ENCODE data around the gene CDRT15.

- TF ChIP-seq, protein P1, sequence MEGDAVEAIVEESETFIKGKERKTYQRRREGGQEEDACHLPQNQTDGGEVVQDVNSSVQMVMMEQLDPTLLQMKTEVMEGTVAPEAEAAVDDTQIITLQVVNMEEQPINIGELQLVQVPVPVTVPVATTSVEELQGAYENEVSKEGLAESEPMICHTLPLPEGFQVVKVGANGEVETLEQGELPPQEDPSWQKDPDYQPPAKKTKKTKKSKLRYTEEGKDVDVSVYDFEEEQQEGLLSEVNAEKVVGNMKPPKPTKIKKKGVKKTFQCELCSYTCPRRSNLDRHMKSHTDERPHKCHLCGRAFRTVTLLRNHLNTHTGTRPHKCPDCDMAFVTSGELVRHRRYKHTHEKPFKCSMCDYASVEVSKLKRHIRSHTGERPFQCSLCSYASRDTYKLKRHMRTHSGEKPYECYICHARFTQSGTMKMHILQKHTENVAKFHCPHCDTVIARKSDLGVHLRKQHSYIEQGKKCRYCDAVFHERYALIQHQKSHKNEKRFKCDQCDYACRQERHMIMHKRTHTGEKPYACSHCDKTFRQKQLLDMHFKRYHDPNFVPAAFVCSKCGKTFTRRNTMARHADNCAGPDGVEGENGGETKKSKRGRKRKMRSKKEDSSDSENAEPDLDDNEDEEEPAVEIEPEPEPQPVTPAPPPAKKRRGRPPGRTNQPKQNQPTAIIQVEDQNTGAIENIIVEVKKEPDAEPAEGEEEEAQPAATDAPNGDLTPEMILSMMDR (conservative IDR thresholded peaks at IDR 0.05) = peak; percentile 17; the same call in 1 of the 2 replicates
- TF ChIP-seq ZFX (IDR thresholded peaks at IDR 0.05) = no peak
These were observed 31.6 kb upstream of the CDRT15 start for GRCh38 chr17:14268264-14268663.

Data from C4-2B (cell line).